Spleen (tissue), 7 donors: ENCODE results near the gene HJV.

Source experiments
- CTCF ChIP-seq, 11 experiments: fragments of 200-600 bp in 7 of 11; fragments of 450-650 bp in 4 of 11; sonication (generic) in 4 of 11; IDR thresholded peaks in 8 of 11; conservative IDR thresholded peaks in 3 of 11; 1 replicate in 7 of 11; 2 replicates in 4 of 11; pipeline versions ENCODE4 v1.4.0 to v1.8.0; 2016 to 2021; ENCODE audit warnings: antibody characterized with exemption in 11 of 11, inconsistent platforms in 4 of 11, mild to moderate bottlenecking in 1 of 11
- POLR2A ChIP-seq, 3 donors: fragments of 450-650 bp; IDR thresholded peaks; one replicate each; pipeline ENCODE4 v1.5.1; 2017; ENCODE audit warnings: antibody characterized with exemption in 3 of 3, mild to moderate bottlenecking in 1 of 3
- POLR2AphosphoS5 ChIP-seq, 3 donors: sonication (generic); formaldehyde crosslinking; IDR thresholded peaks; one replicate each; pipeline ENCODE4 v1.5.1; 2017; ENCODE audit warnings: antibody characterized with exemption in 3 of 3
- donor health status: DM: no; HTN: no; CAD: no; lungs with moderate emphysema.
- donor health status: DM: no; HTN: no; CAD: no.
- donor health status: DM: no; HTN: no; CAD: no.

- TF ChIP-seq CTCF (IDR thresholded peaks at IDR 0.05 in 8 of 11, conservative IDR thresholded peaks at IDR 0.05 in 3 of 11), result no peak
- TF ChIP-seq POLR2AphosphoS5 (IDR thresholded peaks at IDR 0.05), result no peak
- TF ChIP-seq POLR2A (IDR thresholded peaks at IDR 0.05), result no peak
Observed at GRCh38 chr1:145992958-145993617, 28.4 kb downstream of the HJV start.
